SJCRH30 (cell line): Measurements from ENCODE around the gene OR6K6. TPM values are rescaled to one million over a fixed set of nuclear protein-coding genes. Genes with fewer than 3 reads are reported as not detected.

Source experiments
- DNase-seq, 2 experiments: peaks; one replicate each; pipeline ENCODE4 v3.0.0-alpha.2; 2015 to 2020
- H3K27ac ChIP-seq: fragments of 250-450 bp; sonication (Bioruptor Pico); 2 replicates; pipeline ENCODE4 v1.5.1; 2020; ENCODE audit warnings: mild to moderate bottlenecking, moderate library complexity
- H3K27me3 ChIP-seq: fragments of 250-450 bp; sonication (Bioruptor Pico); 2 replicates; pipeline ENCODE4 v1.5.1; 2020; ENCODE audit warnings: mild to moderate bottlenecking, moderate library complexity
- H3K36me3 ChIP-seq: fragments of 250-450 bp; sonication (Bioruptor Pico); 2 replicates; pipeline ENCODE4 v1.5.1; 2020; ENCODE audit warnings: mild to moderate bottlenecking, moderate library complexity
- H3K4me1 ChIP-seq: fragments of 250-450 bp; sonication (Bioruptor Pico); 2 replicates; pipeline ENCODE4 v1.5.1; 2020; ENCODE audit warnings: mild to moderate bottlenecking, moderate library complexity
- H3K4me3 ChIP-seq: fragments of 250-450 bp; sonication (Bioruptor Pico); 2 replicates; pipeline ENCODE4 v1.5.1; 2020; ENCODE audit warnings: mild to moderate bottlenecking, moderate library complexity
- H3K9me3 ChIP-seq: fragments of 250-450 bp; sonication (Bioruptor Pico); replicated peaks from 2 replicates; pipeline ENCODE4 v1.5.1; 2020; ENCODE audit warnings: mild to moderate bottlenecking, moderate library complexity
- total RNA-seq: library from RNA; depleted of rRNA; stranded (reverse); fragments of >200 nt; shearing (Covaris generic); gene quantifications from 2 replicates; pipeline ENCODE4 v1.2.3, GENCODE V29; 2014; rRNA removed

Gene OR6K6
- total RNA-seq = not detected in 2 replicates

DNA sequence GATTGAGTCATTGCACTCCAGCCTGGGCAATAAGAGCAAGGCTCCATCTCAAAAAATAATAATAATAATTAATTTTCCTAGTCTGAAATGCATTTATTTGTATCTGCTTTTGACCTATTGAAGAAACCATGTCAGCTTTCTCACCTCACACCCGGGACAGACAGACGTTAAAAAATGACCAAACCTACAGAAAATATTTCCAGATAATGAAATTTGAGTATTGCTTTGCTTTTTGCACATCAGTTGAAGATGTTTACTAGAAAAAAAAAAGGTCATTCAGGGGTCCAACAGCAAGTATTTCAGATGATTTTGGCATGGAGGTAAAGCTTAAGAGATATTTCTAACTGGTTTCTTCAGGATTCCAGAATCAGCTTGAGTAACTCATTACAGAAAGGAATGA is at the start of gene OR6K6:
OR6K6 (plus strand) TSS at position 301 of the 400 bp plus-strand sequence. CDS start 168 bp downstream, outside the sequence.
- no peaks in the 10 kb centered on the region for H3K27me3 ChIP-seq
- no peaks in the 10 kb centered on the region for H3K36me3 ChIP-seq
- DNase-seq = no peak
- H3K4me3 ChIP-seq = no peak within 1 kb of the TSS
- no peaks in the 10 kb centered on the region for H3K4me1 ChIP-seq
- H3K9me3 ChIP-seq = no peaks in the 10 kb centered on the region
- H3K27ac ChIP-seq = no peak within 1 kb of the TSS

- no peaks in the 10 kb centered on the region for H3K27me3 ChIP-seq
- H3K9me3 ChIP-seq = no peaks in the 10 kb centered on the region
- no peaks in the 10 kb centered on the region for H3K4me1 ChIP-seq
- no peak for DNase-seq
- no peak overlapping the region for H3K27ac ChIP-seq
- H3K4me3 ChIP-seq = no peak overlapping the region
- H3K36me3 ChIP-seq = no peaks in the 10 kb centered on the region
Measured at GRCh38 chr1:158706096-158706495, 48.4 kb upstream of the OR6K6 start.

DNA sequence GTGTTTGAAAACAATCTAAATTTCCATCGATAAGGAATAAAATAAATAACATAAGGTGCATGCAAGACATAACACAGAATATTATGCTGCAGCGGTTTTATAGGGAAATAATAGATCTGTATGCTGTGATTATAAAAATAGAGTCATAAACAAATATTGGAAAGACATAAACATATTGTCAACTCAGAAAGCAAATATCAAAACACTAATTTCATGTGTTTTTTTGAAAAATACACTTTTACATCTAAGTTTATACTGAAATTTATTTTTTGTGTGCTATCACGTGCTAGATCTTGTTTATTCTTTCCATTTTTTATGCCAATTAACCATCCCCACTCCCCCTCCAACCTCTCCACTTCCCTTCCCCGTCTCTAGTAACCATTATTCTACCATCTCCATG is 43.4 kb upstream of the OR6K6 start:
- Histone ChIP-seq H3K27ac (no peak overlapping the region), H3K27me3 (no peaks in the 10 kb centered on the region), H3K4me3 (no peak overlapping the region), H3K4me1 (no peaks in the 10 kb centered on the region), H3K36me3 (no peaks in the 10 kb centered on the region), H3K9me3 (no peaks in the 10 kb centered on the region)
- DNase-seq = no peak

DNA sequence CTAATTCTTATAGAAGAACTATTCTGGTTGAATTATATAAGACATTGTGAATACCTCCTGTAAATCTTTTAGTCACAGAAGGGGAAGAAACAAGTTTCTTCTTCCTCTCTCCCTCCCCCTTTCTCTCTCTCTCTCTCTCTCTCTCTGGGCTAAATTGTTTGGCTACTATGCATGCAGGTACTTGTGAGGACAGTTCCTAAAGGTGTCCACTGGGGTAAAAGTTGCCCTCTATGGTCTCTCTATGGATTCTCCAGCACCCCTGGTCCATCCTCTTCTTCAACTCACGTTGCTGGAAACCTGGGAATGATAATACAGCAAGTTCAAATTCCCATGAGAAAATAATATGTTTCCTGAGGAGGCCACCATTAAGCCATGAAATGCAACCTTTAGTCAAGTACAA is 39.8 kb upstream of the OR6K6 start:
- Histone ChIP-seq H3K4me3 (no peak overlapping the region), H3K36me3 (no peaks in the 10 kb centered on the region), H3K4me1 (no peaks in the 10 kb centered on the region), H3K27ac (no peak overlapping the region), H3K9me3 (no peaks in the 10 kb centered on the region), H3K27me3 (no peaks in the 10 kb centered on the region)
- DNase-seq = no peak

GRCh38 chr1:158716335-158716734 is 38.2 kb upstream of the OR6K6 start:
- no peaks in the 10 kb centered on the region for H3K4me1 ChIP-seq
- no peaks in the 10 kb centered on the region for H3K36me3 ChIP-seq
- no peak overlapping the region for H3K27ac ChIP-seq
- H3K9me3 ChIP-seq = no peaks in the 10 kb centered on the region
- no peak overlapping the region for H3K4me3 ChIP-seq
- H3K27me3 ChIP-seq = no peaks in the 10 kb centered on the region
- no peak for DNase-seq

GRCh38 chr1:158717344-158717743 is 37.2 kb upstream of the OR6K6 start:
- no peak overlapping the region for H3K27ac ChIP-seq
- DNase-seq = no peak
- no peaks in the 10 kb centered on the region for H3K27me3 ChIP-seq
- H3K36me3 ChIP-seq = no peaks in the 10 kb centered on the region
- no peaks in the 10 kb centered on the region for H3K9me3 ChIP-seq
- no peak overlapping the region for H3K4me3 ChIP-seq
- no peaks in the 10 kb centered on the region for H3K4me1 ChIP-seq

DNA sequence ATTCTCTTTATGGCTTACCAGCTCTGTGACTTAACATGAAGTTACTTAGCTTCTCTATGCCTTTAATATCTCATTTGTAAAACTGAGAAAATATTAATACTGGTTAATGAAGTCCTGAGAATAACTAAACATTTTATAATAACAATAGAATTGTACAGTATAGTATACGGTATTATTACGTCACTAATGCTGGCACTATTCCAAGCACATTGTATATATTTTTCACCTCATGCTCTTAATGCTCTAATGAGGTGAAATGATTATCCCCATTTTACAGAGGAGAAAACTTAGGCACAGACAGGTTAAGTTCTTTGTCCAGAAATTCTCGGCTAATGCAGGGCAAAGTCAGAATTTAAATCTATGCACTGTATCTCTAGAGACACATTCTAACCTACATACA is 34.9 kb upstream of the OR6K6 start:
- Histone ChIP-seq H3K4me3 (no peak overlapping the region), H3K27ac (no peak overlapping the region), H3K27me3 (no peaks in the 10 kb centered on the region), H3K4me1 (no peaks in the 10 kb centered on the region), H3K36me3 (no peaks in the 10 kb centered on the region), H3K9me3 (no peaks in the 10 kb centered on the region)
- DNase-seq = no peak

DNA sequence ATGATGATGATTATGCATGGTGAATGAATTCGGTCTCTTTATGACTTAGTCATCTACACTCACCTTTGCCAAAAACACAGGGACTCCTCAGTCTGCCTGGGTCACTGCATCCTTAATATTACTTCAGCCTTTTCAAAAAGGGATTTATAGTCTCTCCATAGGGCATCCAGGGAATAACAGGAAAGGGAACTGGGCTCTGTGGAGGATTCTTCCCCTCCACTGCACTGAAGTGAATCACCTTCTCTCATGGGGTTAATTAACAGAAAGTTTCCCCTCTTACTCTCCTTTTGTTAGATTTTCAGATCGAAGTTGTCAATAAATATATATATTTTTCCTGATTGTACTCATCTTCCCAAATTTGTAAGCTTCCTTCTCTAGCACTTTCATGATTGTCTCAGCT is 33.9 kb upstream of the OR6K6 start, which contains the start of gene OR6K3:
OR6K3 (minus strand) TSS at position 101 of the 400 bp plus-strand sequence. CDS start 2,605 bp downstream, outside the sequence.
- Histone ChIP-seq H3K36me3 (no peaks in the 10 kb centered on the region), H3K4me1 (no peaks in the 10 kb centered on the region), H3K9me3 (no peaks in the 10 kb centered on the region), H3K4me3 (no peak within 1 kb of the TSS), H3K27ac (no peak within 1 kb of the TSS), H3K27me3 (no peaks in the 10 kb centered on the region)
- DNase-seq = no peak

DNA sequence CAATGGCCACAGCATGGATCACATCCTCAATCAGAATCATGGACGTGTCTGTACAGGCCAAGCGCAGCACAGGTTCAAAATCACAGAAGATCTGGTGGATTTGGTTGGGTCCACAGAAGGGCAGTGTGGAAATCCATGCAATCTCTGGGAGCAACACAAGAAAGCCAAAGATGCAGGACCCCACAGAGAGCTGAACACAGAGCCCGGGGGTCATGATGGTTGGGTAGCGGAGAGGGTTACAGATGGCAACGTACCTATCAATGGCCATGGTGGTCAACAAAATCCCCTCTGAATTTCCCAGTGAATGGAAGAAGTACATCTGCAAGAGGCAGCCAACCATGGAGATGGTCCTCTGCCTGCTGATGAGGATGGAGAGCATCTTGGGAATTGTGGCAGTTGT is 30.1 kb upstream of the OR6K6 start:
- no peaks in the 10 kb centered on the region for H3K27me3 ChIP-seq
- H3K4me3 ChIP-seq = no peak overlapping the region
- no peak for DNase-seq
- no peaks in the 10 kb centered on the region for H3K36me3 ChIP-seq
- H3K9me3 ChIP-seq = no peaks in the 10 kb centered on the region
- no peaks in the 10 kb centered on the region for H3K4me1 ChIP-seq
- no peak overlapping the region for H3K27ac ChIP-seq

- Histone ChIP-seq H3K27ac (no peak overlapping the region), H3K4me3 (no peak overlapping the region), H3K36me3 (no peaks in the 10 kb centered on the region), H3K27me3 (no peaks in the 10 kb centered on the region), H3K4me1 (no peaks in the 10 kb centered on the region), H3K9me3 (no peaks in the 10 kb centered on the region)
- no peak for DNase-seq
Measured at GRCh38 chr1:158728510-158729225, 25.9 kb upstream of the OR6K6 start.

- DNase-seq = no peak
- no peaks in the 10 kb centered on the region for H3K9me3 ChIP-seq
- H3K27ac ChIP-seq = no peak overlapping the region
- H3K4me1 ChIP-seq = no peaks in the 10 kb centered on the region
- no peak overlapping the region for H3K4me3 ChIP-seq
- no peaks in the 10 kb centered on the region for H3K27me3 ChIP-seq
- no peaks in the 10 kb centered on the region for H3K36me3 ChIP-seq
Measured at GRCh38 chr1:158730453-158730852, 24.1 kb upstream of the OR6K6 start.

GRCh38 chr1:158731707-158732106 is 22.8 kb upstream of the OR6K6 start:
- Histone ChIP-seq H3K27ac (no peak overlapping the region), H3K4me1 (no peaks in the 10 kb centered on the region), H3K9me3 (no peaks in the 10 kb centered on the region), H3K27me3 (no peaks in the 10 kb centered on the region), H3K36me3 (no peaks in the 10 kb centered on the region), H3K4me3 (no peak overlapping the region)
- no peak for DNase-seq

DNA sequence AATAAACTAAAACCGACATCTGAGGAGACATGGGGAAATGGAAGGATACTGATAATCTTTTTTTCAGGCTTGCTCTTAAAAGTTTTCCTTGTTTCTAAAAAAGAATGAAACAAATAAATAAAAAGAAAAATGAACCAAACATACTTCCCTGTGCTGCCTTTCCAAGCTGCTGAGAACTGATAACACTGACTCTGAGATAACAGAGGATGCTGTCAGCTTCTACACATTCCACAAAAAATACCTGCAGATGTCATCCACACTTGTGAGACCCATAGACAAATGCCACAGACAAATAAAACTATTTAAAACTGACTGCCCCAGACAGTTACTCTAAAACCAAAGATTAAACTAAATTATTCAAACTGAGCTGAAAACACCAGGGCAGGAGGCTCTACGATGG is 22.0 kb upstream of the OR6K6 start:
- no peak for DNase-seq
- Histone ChIP-seq H3K27ac (no peak overlapping the region), H3K4me3 (no peak overlapping the region), H3K9me3 (no peaks in the 10 kb centered on the region), H3K36me3 (no peaks in the 10 kb centered on the region), H3K27me3 (no peaks in the 10 kb centered on the region), H3K4me1 (no peaks in the 10 kb centered on the region)

DNA sequence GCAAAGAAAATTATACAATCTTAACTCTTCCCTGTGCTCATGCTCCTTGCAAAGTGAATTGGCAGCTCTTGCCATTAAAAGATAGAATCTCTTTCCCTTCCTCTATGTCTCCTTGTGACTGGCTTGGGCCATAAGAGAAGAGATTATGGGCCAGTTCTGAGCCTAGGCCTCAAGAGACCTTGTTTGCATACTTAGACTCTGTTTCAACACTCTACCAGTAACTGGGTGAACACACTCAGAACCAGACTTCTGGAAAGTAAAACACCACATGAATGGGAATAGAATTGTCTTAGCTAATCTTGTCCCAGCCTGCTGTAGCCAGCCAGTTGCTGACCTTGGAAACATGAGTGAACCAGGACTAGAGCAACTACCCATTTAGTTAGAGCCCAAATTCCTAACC is 18.7 kb upstream of the OR6K6 start:
- no peak overlapping the region for H3K27ac ChIP-seq
- DNase-seq = no peak
- H3K4me1 ChIP-seq = no peaks in the 10 kb centered on the region
- no peaks in the 10 kb centered on the region for H3K27me3 ChIP-seq
- no peaks in the 10 kb centered on the region for H3K36me3 ChIP-seq
- no peak overlapping the region for H3K4me3 ChIP-seq
- H3K9me3 ChIP-seq = no peaks in the 10 kb centered on the region

DNA sequence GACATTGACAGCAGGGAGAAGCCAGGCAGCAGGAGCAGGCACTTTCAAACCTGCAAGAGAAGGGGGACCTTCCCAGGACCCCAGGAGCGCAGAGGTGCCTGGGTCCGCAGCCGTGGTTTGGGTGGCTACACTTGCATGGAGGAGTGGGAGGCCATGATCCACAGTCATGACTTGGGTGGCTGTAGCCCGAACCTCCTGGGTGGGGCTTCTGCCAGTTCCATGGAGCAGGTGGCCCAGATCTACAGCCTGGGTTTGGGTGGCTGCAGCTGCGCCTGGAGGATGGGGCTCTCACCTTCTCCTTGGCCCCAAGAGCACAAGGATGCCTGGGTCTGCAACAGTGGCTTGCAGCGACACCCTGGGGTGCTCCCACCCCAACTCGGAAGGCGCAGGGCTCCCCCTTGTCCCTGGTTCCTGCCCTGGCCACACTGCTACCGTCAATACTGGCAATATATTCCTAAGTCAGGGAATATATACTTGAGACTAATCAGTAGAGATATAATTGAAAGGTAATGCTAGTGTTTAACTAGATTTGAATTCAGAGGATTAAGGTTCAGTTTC is 2.3 kb upstream of the OR6K6 start:
- no peaks in the 10 kb centered on the region for H3K9me3 ChIP-seq
- no peak overlapping the region for H3K4me3 ChIP-seq
- no peak for DNase-seq
- no peaks in the 10 kb centered on the region for H3K4me1 ChIP-seq
- H3K36me3 ChIP-seq = no peaks in the 10 kb centered on the region
- H3K27me3 ChIP-seq = no peaks in the 10 kb centered on the region
- H3K27ac ChIP-seq = no peak overlapping the region
